LHCN-M2 (cell line): ENCODE data around the gene XXYLT1. TPM values are rescaled to one million over a fixed set of nuclear protein-coding genes. Genes with fewer than 3 reads are reported as not detected.
"Not testable (repeated sequence)": the region's sequence is repeated elsewhere in the genome, so short reads cannot be mapped to it uniquely, and the experiment has no call there.

Source experiments
- DNase-seq: peaks from one replicate; pipeline ENCODE4 v3.0.0-alpha.2; 2012; ENCODE audit warnings: low read depth
- total RNA-seq: library from RNA; depleted of rRNA; stranded (reverse); fragments of >200 nt; gene quantifications from 2 replicates; pipeline ENCODE4 v1.2.3, GENCODE V29; 2014

The XXYLT1 gene
- total RNA-seq, 1 experiment from 2014 or later: 19.2 TPM

- DNase-seq: no peak
Observed at GRCh38 chr3:195064300-195064931, 206.5 kb downstream of the XXYLT1 start.

GRCh38 chr3:195063581-195064193 is 207.3 kb downstream of the XXYLT1 start:
- DNase-seq: no peak

- DNase-seq: no peak
Observed at GRCh38 chr3:195062866-195063540, 208.0 kb downstream of the XXYLT1 start.

GRCh38 chr3:195061756-195062655 is 209.0 kb downstream of the XXYLT1 start:
- DNase-seq: no peak

GRCh38 chr3:195060531-195061291 is 210.2 kb downstream of the XXYLT1 start:
- no peak for DNase-seq

- no peak for DNase-seq
Observed at GRCh38 chr3:195060217-195060481, 210.8 kb downstream of the XXYLT1 start.

- no peak for DNase-seq
Observed at GRCh38 chr3:195059471-195060216, 211.3 kb downstream of the XXYLT1 start.

- no peak for DNase-seq
Observed at GRCh38 chr3:195059006-195059350, 212.0 kb downstream of the XXYLT1 start.

- no peak for DNase-seq
Observed at GRCh38 chr3:195058336-195059005, 212.5 kb downstream of the XXYLT1 start.

- no peak for DNase-seq
Observed at GRCh38 chr3:195057716-195058115, 213.2 kb downstream of the XXYLT1 start.

GRCh38 chr3:195056506-195056905 is 214.5 kb downstream of the XXYLT1 start:
- DNase-seq: no peak

GRCh38 chr3:195054311-195054710 is 216.6 kb downstream of the XXYLT1 start:
- DNase-seq: no peak

- no peak for DNase-seq
Observed at GRCh38 chr3:195052939-195053338, 218.0 kb downstream of the XXYLT1 start.

GRCh38 chr3:195050296-195050695 is 220.7 kb downstream of the XXYLT1 start:
- DNase-seq: not testable (repeated sequence)

- no peak for DNase-seq
Observed at GRCh38 chr3:195048059-195048905, 222.7 kb downstream of the XXYLT1 start.

GRCh38 chr3:195047536-195047935 is 223.4 kb downstream of the XXYLT1 start:
- DNase-seq: no peak

- DNase-seq: no peak
Observed at GRCh38 chr3:195046441-195046840, 224.5 kb downstream of the XXYLT1 start.

GRCh38 chr3:195045481-195046210 is 225.3 kb downstream of the XXYLT1 start:
- DNase-seq: no peak

- DNase-seq: no peak
Observed at GRCh38 chr3:195044411-195044810, 226.5 kb downstream of the XXYLT1 start.
